GM19193 (cell line): Measurements from ENCODE around the gene FBXL17.

Source experiments
- POLR2A ChIP-seq: IDR thresholded peaks from 4 replicates; pipeline ENCODE4 v1.6.1; 2011; ENCODE audit not compliant: insufficient read depth, insufficient read length; ENCODE audit errors: extremely low read depth

FBXL17 gene

GRCh38 chr5:108251350-108251749, 130.5 kb downstream of the FBXL17 start:
- TF ChIP-seq POLR2A, result no peak

DNA sequence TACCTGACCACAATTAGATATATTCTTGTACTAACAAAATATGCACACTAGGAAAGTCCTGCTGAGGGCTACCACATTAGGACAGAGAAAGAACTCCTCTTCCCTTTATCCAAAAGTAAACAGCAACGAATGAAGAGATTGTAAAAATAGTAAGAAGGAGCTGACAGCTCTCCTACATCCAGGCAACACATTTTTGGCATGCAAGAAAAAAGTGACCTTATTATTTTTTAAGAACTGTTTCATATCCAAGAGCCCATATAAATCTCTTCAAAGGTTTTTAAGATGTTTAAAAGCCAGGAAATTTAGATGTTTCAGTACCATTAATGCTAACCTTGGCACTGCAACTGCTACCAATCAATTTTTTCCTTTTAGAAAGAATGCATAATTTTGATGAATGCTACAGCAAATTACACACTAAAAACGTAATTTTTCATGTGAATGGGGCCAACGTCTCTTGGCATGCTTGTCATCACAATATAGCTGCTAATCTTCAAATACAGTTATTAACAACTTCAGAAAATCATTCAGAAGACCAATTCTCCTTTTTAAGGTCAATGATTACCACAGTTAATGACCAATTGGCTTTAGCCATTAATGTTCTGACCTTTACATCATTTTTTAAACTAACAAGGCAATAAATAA, 132.0 kb downstream of the FBXL17 start:
- TF ChIP-seq POLR2A, result no peak

- TF ChIP-seq POLR2A, result no peak
These were observed 132.7 kb downstream of the FBXL17 start for GRCh38 chr5:108249095-108249784.

GRCh38 chr5:108238936-108239887, 142.7 kb downstream of the FBXL17 start:
- no peak for TF ChIP-seq POLR2A

- no peak for TF ChIP-seq POLR2A
These were observed 143.4 kb downstream of the FBXL17 start for GRCh38 chr5:108238461-108238860.

- no peak for TF ChIP-seq POLR2A
These were observed 148.2 kb downstream of the FBXL17 start for GRCh38 chr5:108233617-108234155.

DNA sequence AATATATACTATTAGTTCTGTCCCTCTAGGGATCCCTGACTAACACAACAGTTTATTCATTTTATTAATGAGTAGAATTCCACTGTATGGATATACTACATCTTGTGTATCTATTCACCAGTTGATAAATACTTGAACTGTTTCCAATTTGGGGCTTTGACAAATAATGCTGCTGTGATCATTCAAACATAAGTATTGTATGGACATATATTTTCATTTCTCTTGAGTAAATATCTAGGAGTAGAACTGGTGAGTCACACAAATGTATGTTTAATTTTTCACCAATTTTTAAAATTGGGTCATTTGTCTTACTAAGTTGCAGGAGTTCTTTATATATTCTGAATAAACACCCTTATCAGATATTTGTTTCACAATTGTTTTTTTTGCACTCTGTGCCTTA, 149.1 kb downstream of the FBXL17 start:
- no peak for TF ChIP-seq POLR2A

DNA sequence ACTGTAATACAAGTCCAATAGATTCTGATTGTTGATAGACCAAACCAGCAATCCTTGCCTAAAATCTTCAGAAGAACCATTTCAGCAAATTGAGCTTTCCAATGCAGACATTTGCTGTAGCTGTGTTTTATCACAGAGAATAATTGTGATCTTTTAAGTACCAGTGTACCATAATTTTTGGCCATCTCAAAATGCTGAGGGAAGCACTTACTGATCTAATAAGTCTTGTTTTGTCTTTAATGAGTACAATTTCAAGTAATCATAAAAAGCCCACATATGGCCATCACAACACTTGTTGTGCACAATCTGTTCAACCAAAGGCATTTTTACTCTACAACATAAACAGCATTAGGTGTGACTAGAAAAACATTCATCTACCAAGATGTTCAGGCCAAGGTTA, 159.9 kb downstream of the FBXL17 start:
- no peak for TF ChIP-seq POLR2A

GRCh38 chr5:108220834-108221233, 161.1 kb downstream of the FBXL17 start:
- no peak for TF ChIP-seq POLR2A

- no peak for TF ChIP-seq POLR2A
These were observed 165.0 kb downstream of the FBXL17 start for GRCh38 chr5:108216890-108217289.

- no peak for TF ChIP-seq POLR2A
These were observed 167.0 kb downstream of the FBXL17 start for GRCh38 chr5:108214857-108215256.

DNA sequence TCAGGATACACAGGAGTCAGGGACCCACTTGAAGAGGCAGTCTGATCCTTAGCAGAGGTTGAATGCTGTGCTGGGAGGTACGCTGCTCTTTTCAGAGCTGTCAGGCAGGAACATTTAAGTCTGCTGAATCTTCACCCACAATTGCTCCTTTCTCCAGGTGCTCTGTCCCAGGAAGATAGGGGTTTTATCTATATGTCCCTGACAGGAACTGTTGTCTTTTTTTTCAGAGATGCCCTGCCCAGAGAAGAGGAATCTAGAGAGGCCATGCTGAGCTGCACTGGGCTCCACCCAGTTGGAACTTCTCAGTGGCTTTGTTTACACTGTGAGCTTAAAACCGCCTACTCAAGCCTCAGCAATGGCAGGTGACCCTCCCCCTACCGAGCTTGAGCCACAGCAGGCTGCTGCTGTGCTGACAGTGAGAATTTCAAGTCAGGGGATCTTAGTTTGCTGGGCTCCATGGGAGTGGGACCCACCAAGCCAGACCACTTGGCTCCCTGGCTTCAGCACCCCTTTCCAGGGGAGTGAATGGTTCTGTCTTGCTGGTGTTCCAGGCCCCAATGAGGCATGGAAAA, 169.0 kb downstream of the FBXL17 start:
- no peak for TF ChIP-seq POLR2A

DNA sequence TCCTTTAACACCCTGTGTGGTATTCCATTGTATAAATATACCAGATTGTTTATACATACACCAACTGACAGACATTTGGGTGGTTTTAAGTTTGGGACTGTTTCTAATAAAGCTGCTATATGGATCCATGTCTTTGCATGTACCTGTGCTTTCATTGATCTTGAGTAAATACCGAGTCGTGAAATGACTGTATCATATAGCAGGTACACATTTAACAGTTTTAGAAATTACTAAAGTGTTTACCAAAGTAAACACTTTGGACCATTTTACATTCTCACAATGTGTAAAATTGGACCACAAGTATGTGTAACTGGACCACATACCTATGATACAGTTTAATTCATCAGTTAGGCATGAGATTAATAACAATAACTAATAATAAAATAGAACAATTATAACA, 175.2 kb downstream of the FBXL17 start:
- TF ChIP-seq POLR2A, result no peak

- no peak for TF ChIP-seq POLR2A
These were observed 180.2 kb downstream of the FBXL17 start for GRCh38 chr5:108201721-108202120.

GRCh38 chr5:108196276-108196675, 185.6 kb downstream of the FBXL17 start:
- TF ChIP-seq POLR2A, result no peak
